Ectodermal cell (in vitro differentiated cells): Measurements from ENCODE around the gene ASTN2.

ENCODE experiments used
- H3K27ac ChIP-seq: 2 replicates; pipeline ENCODE4 v1.7.0; 2013; ENCODE audit warnings: mild to moderate bottlenecking, low read depth, low read length; ENCODE audit not compliant: insufficient read depth, poor library complexity, severe bottlenecking
- H3K27me3 ChIP-seq: 2 replicates; pipeline ENCODE4 v1.7.0; 2013; ENCODE audit warnings: mild to moderate bottlenecking, low read length; ENCODE audit not compliant: insufficient read depth, control insufficient read depth, poor library complexity, severe bottlenecking
- H3K36me3 ChIP-seq: one replicate; pipeline ENCODE4 v1.7.0; 2013; ENCODE audit warnings: low read length; ENCODE audit not compliant: control insufficient read depth, insufficient read depth
- H3K4me1 ChIP-seq: one replicate; pipeline ENCODE4 v1.7.0; 2013; ENCODE audit warnings: low read length; ENCODE audit not compliant: control insufficient read depth, insufficient read depth
- H3K4me3 ChIP-seq: 2 replicates; pipeline ENCODE4 v1.7.0; 2013; ENCODE audit warnings: low read depth, low read length, control low read depth; ENCODE audit not compliant: insufficient read depth
- H3K9me3 ChIP-seq: 2 replicates; pipeline ENCODE4 v1.7.0; 2013; ENCODE audit warnings: mild to moderate bottlenecking, low read length, moderate library complexity; ENCODE audit not compliant: control insufficient read depth
- WGBS, 2 experiments: methylation state at CpG; one replicate each; pipeline ENCODE4 v1.1.7; 2013; ENCODE audit warnings: missing lambda C conversion rate in 2 of 2; 5-methylcytosine and 5-hydroxymethylcytosine counted together

The ASTN2 gene

GRCh38 chr9:117191504-117192261 lies 223.2 kb downstream of the ASTN2 start:
- no peak overlapping the region for H3K4me3 ChIP-seq
- H3K27me3 ChIP-seq: no peaks in the 10 kb centered on the region
- WGBS, 2 experiments: 64 to 69% methylated on average over 5 of the region's 5 CpGs
- no peak overlapping the region for H3K27ac ChIP-seq
- H3K36me3 ChIP-seq: no peaks in the 10 kb centered on the region
- no peaks in the 10 kb centered on the region for H3K9me3 ChIP-seq
- H3K4me1 ChIP-seq: peaks cover 6% of the 10 kb centered on the region

DNA sequence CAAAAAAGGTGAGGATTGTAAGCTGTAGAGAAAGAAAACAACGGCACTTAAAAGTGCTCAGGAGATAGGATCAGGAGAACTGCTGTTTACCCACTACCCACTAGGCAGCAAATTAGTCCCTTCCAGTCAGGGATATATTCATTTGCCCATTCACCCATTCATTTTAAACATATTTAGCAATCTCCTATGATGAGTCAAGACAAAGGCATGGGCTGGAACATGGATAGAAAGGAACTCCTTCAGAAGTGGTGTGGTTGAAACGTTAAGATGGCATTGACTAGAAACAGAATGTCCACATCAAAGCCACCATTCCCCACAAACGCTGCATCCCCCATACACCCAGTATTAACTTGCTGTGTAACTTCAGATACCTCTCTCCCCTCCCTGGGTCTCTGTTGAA lies 225.7 kb downstream of the ASTN2 start:
- peaks cover 6% of the 10 kb centered on the region for H3K4me1 ChIP-seq
- no peaks in the 10 kb centered on the region for H3K36me3 ChIP-seq
- no peak overlapping the region for H3K4me3 ChIP-seq
- 88 to 91% methylated on average over 3 of the region's 3 CpGs for WGBS, 2 experiments
- H3K27me3 ChIP-seq: no peaks in the 10 kb centered on the region
- H3K9me3 ChIP-seq: no peaks in the 10 kb centered on the region
- H3K27ac ChIP-seq: no peak overlapping the region

- Histone ChIP-seq H3K4me1 (peaks cover 6% of the 10 kb centered on the region), H3K36me3 (no peaks in the 10 kb centered on the region), H3K9me3 (no peaks in the 10 kb centered on the region), H3K27me3 (no peaks in the 10 kb centered on the region), H3K27ac (no peak overlapping the region), H3K4me3 (no peak overlapping the region)
- WGBS, 2 experiments: 88 to 90% methylated on average over 3 of the region's 3 CpGs
Measured at GRCh38 chr9:117188394-117188793, 226.5 kb downstream of the ASTN2 start.

DNA sequence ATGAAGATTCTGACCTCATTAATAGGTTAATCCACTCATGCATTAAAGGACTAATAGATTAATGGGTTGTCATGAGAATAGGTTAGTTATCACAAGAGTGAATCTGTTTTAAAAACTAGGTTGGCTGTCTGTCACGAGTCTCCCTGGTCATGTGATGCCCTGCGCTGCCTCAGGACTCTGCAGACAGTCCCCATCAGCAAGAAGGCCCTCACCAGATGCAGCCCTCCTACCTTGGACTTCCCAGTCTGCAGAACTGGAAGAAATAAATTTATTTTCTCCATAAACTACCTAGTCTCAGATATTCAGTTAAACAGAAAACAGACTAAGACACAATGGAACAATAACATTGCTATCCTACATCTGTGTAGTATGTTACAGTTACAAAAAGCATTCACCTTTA lies 227.4 kb downstream of the ASTN2 start:
- Histone ChIP-seq H3K4me3 (no peak overlapping the region), H3K27ac (no peak overlapping the region), H3K27me3 (no peaks in the 10 kb centered on the region), H3K36me3 (no peaks in the 10 kb centered on the region), H3K9me3 (no peaks in the 10 kb centered on the region), H3K4me1 (peaks cover 6% of the 10 kb centered on the region)
- WGBS, 2 experiments: 89 to 90% methylated on average over 2 of the region's 2 CpGs

- Histone ChIP-seq H3K27me3 (no peaks in the 10 kb centered on the region), H3K9me3 (peaks cover 5% of the 10 kb centered on the region), H3K4me1 (no peaks in the 10 kb centered on the region), H3K27ac (no peak overlapping the region), H3K36me3 (no peaks in the 10 kb centered on the region), H3K4me3 (no peak overlapping the region)
- WGBS, 2 experiments: 91 to 94% methylated on average over 7 of the region's 7 CpGs
Measured at GRCh38 chr9:117184173-117184572, 230.7 kb downstream of the ASTN2 start.

DNA sequence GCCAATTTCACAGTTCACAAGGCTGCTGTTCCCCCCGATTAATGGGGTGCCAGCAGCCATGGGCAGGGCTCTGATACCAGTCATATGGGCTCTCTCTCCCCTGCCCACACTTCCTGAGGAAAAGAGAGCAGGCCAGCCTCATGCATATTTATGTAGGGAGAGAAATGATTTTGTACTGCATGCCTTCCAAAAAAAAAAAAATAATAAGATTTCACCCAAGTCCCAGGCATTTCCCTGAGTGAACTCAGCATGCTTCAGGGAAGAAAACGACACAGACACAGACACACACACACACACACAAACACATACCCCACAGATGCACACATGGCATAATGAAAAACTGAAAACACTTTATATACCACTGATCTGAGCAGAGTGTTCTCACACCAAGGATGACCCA lies 232.8 kb downstream of the ASTN2 start:
- WGBS, 2 experiments: 89 to 95% methylated on average over 2 of the region's 2 CpGs

GRCh38 chr9:117180896-117181445 lies 233.9 kb downstream of the ASTN2 start:
- Histone ChIP-seq H3K36me3 (no peaks in the 10 kb centered on the region), H3K27me3 (no peaks in the 10 kb centered on the region), H3K9me3 (peaks cover 5% of the 10 kb centered on the region), H3K4me3 (no peak overlapping the region), H3K4me1 (no peaks in the 10 kb centered on the region), H3K27ac (no peak overlapping the region)
- 91 to 92% methylated on average over 2 of the region's 2 CpGs for WGBS, 2 experiments

More for the DNA sequence above, 232.8 kb downstream of the ASTN2 start:
- Histone ChIP-seq H3K27ac (no peak overlapping the region), H3K9me3 (peaks cover 5% of the 10 kb centered on the region), H3K36me3 (no peaks in the 10 kb centered on the region), H3K27me3 (no peaks in the 10 kb centered on the region), H3K4me3 (no peak overlapping the region), H3K4me1 (no peaks in the 10 kb centered on the region)

- Histone ChIP-seq H3K4me3 (no peak overlapping the region), H3K27ac (no peak overlapping the region), H3K9me3 (peaks cover 5% of the 10 kb centered on the region), H3K4me1 (no peaks in the 10 kb centered on the region), H3K27me3 (no peaks in the 10 kb centered on the region), H3K36me3 (no peaks in the 10 kb centered on the region)
- WGBS, 2 experiments: 87 to 90% methylated on average over 2 to 5 of the region's 5 CpGs
Measured at GRCh38 chr9:117178596-117179375, 236.1 kb downstream of the ASTN2 start.

DNA sequence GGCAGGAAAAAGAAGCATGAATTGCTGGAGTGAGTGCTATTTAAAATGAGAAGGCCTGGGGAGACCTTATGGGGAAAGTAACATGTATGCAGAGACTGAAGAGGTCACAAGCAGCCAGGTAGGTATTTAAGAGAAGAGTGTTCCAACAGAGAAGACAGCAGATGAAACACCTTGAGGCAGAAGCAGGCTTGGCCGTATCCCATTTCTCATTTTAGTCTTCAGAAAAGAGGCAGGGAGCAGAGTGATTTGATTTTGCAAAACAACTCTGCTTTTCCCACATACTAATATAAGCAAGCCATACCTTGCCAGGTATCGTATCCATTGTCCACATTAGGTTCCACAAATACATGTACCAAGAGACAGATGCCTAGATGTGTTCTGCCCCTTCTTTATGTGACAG lies 244.3 kb downstream of the ASTN2 start:
- WGBS, 2 experiments: 91 to 97% methylated on average over 2 of the region's 2 CpGs
- Histone ChIP-seq H3K27me3 (no peaks in the 10 kb centered on the region), H3K9me3 (no peaks in the 10 kb centered on the region), H3K4me1 (no peaks in the 10 kb centered on the region), H3K4me3 (no peak overlapping the region), H3K36me3 (no peaks in the 10 kb centered on the region), H3K27ac (no peak overlapping the region)

DNA sequence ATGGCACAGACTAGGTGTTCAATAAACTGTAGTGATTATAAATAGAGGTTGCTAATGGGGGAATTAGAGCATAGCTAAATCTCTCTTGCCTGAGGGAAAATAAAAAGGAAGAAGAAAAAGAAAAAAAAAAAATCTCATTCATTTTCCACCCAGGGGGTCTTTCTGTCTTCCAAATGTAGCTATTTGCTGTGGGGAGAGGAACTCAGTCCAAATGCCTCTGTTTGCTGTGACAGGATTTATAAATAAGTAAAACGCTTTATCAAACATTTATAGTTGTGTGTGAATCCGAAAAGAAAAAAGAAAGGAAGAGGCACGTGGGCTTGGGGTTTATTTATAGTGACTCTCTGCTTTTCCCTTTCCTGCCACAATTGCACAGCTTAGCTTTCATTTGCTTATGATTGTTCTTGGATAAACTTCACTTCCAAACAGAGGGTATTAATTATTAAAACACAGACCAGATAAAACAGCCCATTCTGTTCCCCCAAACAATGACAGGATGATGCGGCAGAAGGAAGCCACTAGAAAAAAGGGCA lies 245.7 kb downstream of the ASTN2 start:
- Histone ChIP-seq H3K9me3 (no peaks in the 10 kb centered on the region), H3K4me1 (no peaks in the 10 kb centered on the region), H3K27ac (no peak overlapping the region), H3K36me3 (no peaks in the 10 kb centered on the region), H3K27me3 (no peaks in the 10 kb centered on the region), H3K4me3 (no peak overlapping the region)
- whole genome bisulfite sequencing, 2 experiments: 74 to 79% methylated on average over 4 of the region's 4 CpGs
